ENCODE data around the gene ADAM19.

Gene ADAM19

DNA sequence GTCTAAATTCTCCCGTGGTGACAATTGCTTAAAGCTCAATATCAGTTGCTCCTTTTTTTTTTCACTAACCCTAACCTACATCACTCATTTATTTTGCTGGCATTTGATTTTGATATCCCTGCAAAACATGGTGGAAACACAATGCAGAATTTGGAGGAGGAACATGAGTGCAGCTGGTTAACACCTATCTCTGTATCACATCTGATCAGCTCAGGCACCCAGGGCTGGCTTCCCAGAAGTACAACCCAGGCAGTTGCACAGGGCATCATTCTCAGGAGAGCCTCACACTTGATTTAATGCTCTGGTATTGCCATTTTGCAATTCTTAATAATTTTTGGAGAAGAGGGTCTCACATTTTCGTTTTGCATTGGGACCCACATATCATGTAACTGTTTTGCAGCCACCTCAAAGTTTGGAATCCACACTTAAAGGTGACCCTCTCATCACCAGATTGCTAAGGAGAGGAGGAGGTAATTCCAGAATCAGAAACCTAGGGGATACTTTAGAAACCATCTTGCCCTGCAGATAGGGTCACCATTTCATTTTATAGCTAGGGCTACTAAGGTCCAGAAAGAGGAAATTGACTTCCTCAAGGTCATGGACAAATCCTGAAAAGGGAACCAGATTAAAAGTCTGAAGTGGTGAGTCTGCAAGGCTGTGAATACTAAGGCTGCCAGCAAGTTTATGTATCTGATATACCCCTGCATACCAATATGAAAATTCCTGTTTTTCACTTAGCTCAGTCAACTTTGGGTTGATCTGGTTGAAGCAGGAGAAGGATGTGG lies 19.3 kb upstream of the ADAM19 start:
- TF ChIP-seq POLR2AphosphoS5 (IDR thresholded peaks at IDR 0.05; ENCODE audit: low read depth, low read length) (no peak), POLR2A (IDR thresholded peaks at IDR 0.05; ENCODE audit: low read depth, low read length) (no peak), TAF1 (IDR thresholded peaks at IDR 0.05; ENCODE audit: borderline replicate concordance, low read depth, low read length) (no peak)
- FAIRE-seq (peak; percentile 92), DNase-seq (ENCODE audit: insufficient read length) (no peak)

DNA sequence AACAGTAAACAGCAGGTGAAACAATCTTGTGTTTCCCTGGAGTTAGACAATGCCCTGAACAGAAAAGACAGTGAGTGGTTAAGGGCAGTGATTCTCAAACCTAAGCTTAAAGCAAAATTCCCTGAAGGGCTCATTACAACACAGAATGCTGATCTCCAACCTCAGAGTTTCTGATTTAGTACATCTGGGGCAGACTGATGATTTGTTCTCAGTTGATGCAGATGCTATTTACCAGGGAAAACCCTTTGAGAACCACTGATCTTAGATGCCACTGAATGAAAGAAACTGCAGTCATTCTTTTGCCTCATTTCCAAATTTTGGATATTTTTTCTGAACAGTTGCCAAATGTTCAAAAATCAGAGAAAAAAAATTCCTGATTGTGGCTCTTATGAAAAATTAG lies 18.7 kb upstream of the ADAM19 start:
- DNase-seq (ENCODE audit: insufficient read length) (no peak), FAIRE-seq (no peak)
- TF ChIP-seq TAF1 (IDR thresholded peaks at IDR 0.05; ENCODE audit: borderline replicate concordance, low read depth, low read length) = no peak
- TF ChIP-seq POLR2A (IDR thresholded peaks at IDR 0.05; ENCODE audit: low read depth, low read length) = no peak
- TF ChIP-seq POLR2AphosphoS5 (IDR thresholded peaks at IDR 0.05; ENCODE audit: low read depth, low read length) = no peak

DNA sequence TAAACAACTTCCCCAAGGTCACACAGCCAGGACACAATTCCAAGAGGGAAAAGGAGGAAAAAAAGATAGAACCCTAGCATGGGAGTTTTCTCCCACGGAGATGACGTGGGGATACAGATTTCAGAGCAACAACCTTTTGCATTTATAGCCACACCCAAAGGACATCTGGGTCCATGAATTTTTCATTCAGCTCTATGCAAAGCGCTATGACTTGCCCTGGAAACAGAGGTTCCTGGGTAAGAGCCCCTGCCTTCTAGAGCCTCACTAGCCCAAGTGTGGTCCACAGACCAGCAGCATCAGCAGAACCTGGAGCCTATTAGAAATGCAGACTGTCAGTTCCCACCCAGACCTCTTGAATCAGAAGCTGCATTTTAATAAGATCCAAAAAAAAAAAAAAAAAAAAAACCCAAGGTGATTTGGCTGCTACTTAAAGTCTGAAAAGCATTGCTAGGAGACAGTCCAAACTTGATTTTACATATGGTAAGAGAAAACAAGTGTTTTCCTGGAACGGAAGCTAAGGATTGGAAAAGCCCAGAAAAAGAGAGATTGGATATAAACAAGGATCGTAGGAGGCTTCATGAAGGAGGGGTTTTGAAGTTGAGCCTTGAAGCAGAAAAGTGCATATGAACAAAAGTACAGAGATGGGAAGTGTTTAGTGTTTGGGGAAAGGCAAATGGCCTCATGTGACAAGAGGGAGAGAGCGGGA lies 17.6 kb upstream of the ADAM19 start:
- no peak for FAIRE-seq
- DNase-seq (ENCODE audit: insufficient read length) = no peak
- TF ChIP-seq POLR2A (IDR thresholded peaks at IDR 0.05; ENCODE audit: low read depth, low read length) (no peak), TAF1 (IDR thresholded peaks at IDR 0.05; ENCODE audit: borderline replicate concordance, low read depth, low read length) (no peak), POLR2AphosphoS5 (IDR thresholded peaks at IDR 0.05; ENCODE audit: low read depth, low read length) (no peak)

- no peak for DNase-seq (ENCODE audit: insufficient read length)
- peak; percentile 90 for FAIRE-seq
- TF ChIP-seq TAF1 (IDR thresholded peaks at IDR 0.05; ENCODE audit: borderline replicate concordance, low read depth, low read length) (no peak), POLR2AphosphoS5 (IDR thresholded peaks at IDR 0.05; ENCODE audit: low read depth, low read length) (no peak), POLR2A (IDR thresholded peaks at IDR 0.05; ENCODE audit: low read depth, low read length) (no peak)
Observed at GRCh38 chr5:157592594-157592993, 17.0 kb upstream of the ADAM19 start.

GRCh38 chr5:157590478-157590877 lies 14.9 kb upstream of the ADAM19 start:
- DNase-seq (ENCODE audit: insufficient read length) (no peak), FAIRE-seq (no peak)
- no peak for TF ChIP-seq POLR2A (IDR thresholded peaks at IDR 0.05; ENCODE audit: low read depth, low read length)
- TF ChIP-seq TAF1 (IDR thresholded peaks at IDR 0.05; ENCODE audit: borderline replicate concordance, low read depth, low read length) = no peak
- no peak for TF ChIP-seq POLR2AphosphoS5 (IDR thresholded peaks at IDR 0.05; ENCODE audit: low read depth, low read length)

GRCh38 chr5:157584628-157585027 lies 9.1 kb upstream of the ADAM19 start:
- no peak for FAIRE-seq
- DNase-seq (ENCODE audit: insufficient read length) = no peak
- TF ChIP-seq POLR2AphosphoS5 (IDR thresholded peaks at IDR 0.05; ENCODE audit: low read depth, low read length) (no peak), TAF1 (IDR thresholded peaks at IDR 0.05; ENCODE audit: borderline replicate concordance, low read depth, low read length) (no peak), POLR2A (IDR thresholded peaks at IDR 0.05; ENCODE audit: low read depth, low read length) (no peak)

DNA sequence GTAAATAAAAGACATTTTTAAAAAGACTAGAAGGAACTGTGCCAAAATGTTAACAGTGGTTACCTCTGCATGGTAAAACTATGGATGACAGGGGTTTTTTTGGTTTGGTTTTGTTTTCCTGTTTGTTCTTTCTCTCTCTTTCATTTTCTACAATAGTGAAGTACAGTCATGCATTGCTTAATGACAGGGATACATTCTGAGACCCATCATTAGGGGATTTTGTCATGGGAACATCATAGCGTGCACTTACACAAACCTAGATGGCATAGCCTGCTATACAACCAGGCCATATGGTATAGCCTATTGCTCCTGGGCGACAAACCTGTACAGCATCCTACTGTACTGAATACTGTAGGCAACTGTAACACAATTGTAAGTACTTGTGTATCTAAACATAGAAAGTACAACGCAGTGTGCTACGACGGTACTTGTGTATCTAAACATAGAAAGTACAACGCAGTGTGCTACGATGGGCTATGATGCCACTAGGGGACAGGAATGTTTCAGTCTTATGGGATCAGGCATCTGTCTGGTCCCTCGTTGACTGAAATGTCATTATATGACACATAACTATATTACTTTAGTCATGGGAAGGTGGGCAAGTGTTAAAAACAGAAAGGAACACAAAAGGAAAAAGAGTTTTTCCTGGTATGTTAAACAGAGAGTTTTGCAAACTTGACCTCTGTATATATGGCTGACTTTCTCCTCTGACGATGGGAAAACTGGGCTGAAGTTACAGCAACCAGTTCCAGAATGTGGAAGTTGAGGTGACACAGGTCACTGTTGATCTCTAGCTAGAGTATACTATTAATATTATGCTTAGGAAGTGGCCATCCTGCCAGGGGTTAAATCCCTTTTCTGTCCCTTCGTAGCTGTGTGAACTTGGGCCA lies 7.4 kb upstream of the ADAM19 start:
- DNase-seq (ENCODE audit: insufficient read length) (no peak), FAIRE-seq (peak; percentile 69)
- TF ChIP-seq TAF1 (IDR thresholded peaks at IDR 0.05; ENCODE audit: borderline replicate concordance, low read depth, low read length) (no peak), POLR2A (IDR thresholded peaks at IDR 0.05; ENCODE audit: low read depth, low read length) (no peak), POLR2AphosphoS5 (IDR thresholded peaks at IDR 0.05; ENCODE audit: low read depth, low read length) (no peak)

GRCh38 chr5:157581901-157582300 lies 6.3 kb upstream of the ADAM19 start:
- no peak for TF ChIP-seq TAF1 (IDR thresholded peaks at IDR 0.05; ENCODE audit: borderline replicate concordance, low read depth, low read length)
- TF ChIP-seq POLR2A (IDR thresholded peaks at IDR 0.05; ENCODE audit: low read depth, low read length) = no peak
- no peak for TF ChIP-seq POLR2AphosphoS5 (IDR thresholded peaks at IDR 0.05; ENCODE audit: low read depth, low read length)
- peak; percentile 36 for FAIRE-seq
- no peak for DNase-seq (ENCODE audit: insufficient read length)

- DNase-seq (ENCODE audit: insufficient read length) (no peak), FAIRE-seq (no peak)
- TF ChIP-seq POLR2A (IDR thresholded peaks at IDR 0.05; ENCODE audit: low read depth, low read length) = no peak
- no peak for TF ChIP-seq TAF1 (IDR thresholded peaks at IDR 0.05; ENCODE audit: borderline replicate concordance, low read depth, low read length)
- no peak for TF ChIP-seq POLR2AphosphoS5 (IDR thresholded peaks at IDR 0.05; ENCODE audit: low read depth, low read length)
Observed at GRCh38 chr5:157578079-157578780, 2.7 kb upstream of the ADAM19 start.

DNA sequence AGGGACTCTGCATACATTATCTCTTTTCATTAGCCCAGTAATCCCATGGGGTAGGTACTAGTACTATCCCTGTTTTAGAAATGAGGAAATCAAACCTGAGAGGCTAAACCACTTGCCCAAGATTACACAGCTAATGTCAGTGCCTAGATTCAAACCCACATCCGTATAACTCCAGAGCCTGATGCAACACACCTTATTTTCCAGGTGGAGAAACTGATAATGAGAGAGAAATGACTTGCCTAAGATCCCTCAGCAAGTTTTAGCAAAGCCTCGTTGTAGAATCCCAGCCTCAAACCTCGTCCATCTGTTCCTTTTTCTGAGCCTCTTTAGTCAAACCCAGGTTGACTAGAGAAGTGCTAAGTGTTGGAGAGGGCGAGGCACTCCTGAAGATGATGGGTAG lies 1.1 kb upstream of the ADAM19 start:
- no peak for FAIRE-seq
- TF ChIP-seq POLR2A (IDR thresholded peaks at IDR 0.05; ENCODE audit: low read depth, low read length) (no peak), TAF1 (IDR thresholded peaks at IDR 0.05; ENCODE audit: borderline replicate concordance, low read depth, low read length) (no peak), POLR2AphosphoS5 (IDR thresholded peaks at IDR 0.05; ENCODE audit: low read depth, low read length) (no peak)
- DNase-seq (ENCODE audit: insufficient read length) = no peak

Measured in GM12892 (cell line).